IMR-90 (cell line): ENCODE results near the gene CUBN.

Experiments
- BHLHE40 ChIP-seq: fragments of 150-350 bp; IDR thresholded peaks from 2 replicates; pipeline ENCODE4 v1.6.1; 2016; ENCODE audit warnings: mild to moderate bottlenecking, low read depth, low read length
- CEBPB ChIP-seq: IDR thresholded peaks from 2 replicates; pipeline ENCODE4 v1.6.1; 2012; ENCODE audit warnings: low read depth, low read length, improper control_type of control experiment
- CHD1 ChIP-seq: IDR thresholded peaks from 2 replicates; pipeline ENCODE4 v1.6.1; 2012; ENCODE audit warnings: low read depth, low read length, improper control_type of control experiment
- CTCF ChIP-seq: conservative IDR thresholded peaks from 2 replicates; pipeline ENCODE4 v1.5.1; 2012; ENCODE audit warnings: mild to moderate bottlenecking, low read depth, low read length, improper control_type of control experiment
- ELK1 ChIP-seq: fragments of 150-350 bp; IDR thresholded peaks from 2 replicates; pipeline ENCODE4 v1.6.1; 2016; ENCODE audit warnings: low read depth, mild to moderate bottlenecking, low read length, moderate library complexity, borderline replicate concordance
- FOS ChIP-seq: fragments of 150-350 bp; IDR thresholded peaks from 2 replicates; pipeline ENCODE4 v1.6.1; 2016; ENCODE audit warnings: low read depth, low read length
- MAZ ChIP-seq: IDR thresholded peaks from 2 replicates; pipeline ENCODE4 v1.6.1; 2012; ENCODE audit warnings: low read depth, mild to moderate bottlenecking, low read length, improper control_type of control experiment, moderate library complexity, borderline replicate concordance
- POLR2A ChIP-seq: IDR thresholded peaks from 2 replicates; pipeline ENCODE4 v1.6.1; 2012; ENCODE audit warnings: mild to moderate bottlenecking, low read depth, low read length
- RAD21 ChIP-seq: IDR thresholded peaks from 2 replicates; pipeline ENCODE4 v1.6.1; 2012; ENCODE audit warnings: low read length, improper control_type of control experiment
- RCOR1 ChIP-seq: IDR thresholded peaks from 2 replicates; pipeline ENCODE4 v1.6.1; 2012; ENCODE audit warnings: mild to moderate bottlenecking, low read length, improper control_type of control experiment; ENCODE audit not compliant: insufficient replicate concordance
- RFX5 ChIP-seq: IDR thresholded peaks from 2 replicates; pipeline ENCODE4 v1.8.0; 2012; ENCODE audit warnings: low read depth, mild to moderate bottlenecking, low read length, moderate library complexity
- SMC3 ChIP-seq: fragments of 150-350 bp; IDR thresholded peaks from 2 replicates; pipeline ENCODE4 v1.6.1; 2016; ENCODE audit warnings: low read depth, mild to moderate bottlenecking, antibody characterized with exemption, low read length, moderate library complexity
- USF2 ChIP-seq: fragments of 150-350 bp; IDR thresholded peaks from 2 replicates; pipeline ENCODE4 v1.6.1; 2017; ENCODE audit warnings: mild to moderate bottlenecking, antibody characterized with exemption, low read length, low read depth

- TF ChIP-seq CTCF (no peak), POLR2A (no peak), BHLHE40 (no peak), CHD1 (no peak), ELK1 (no peak), MAZ (no peak), USF2 (no peak), CEBPB (no peak), SMC3 (no peak), RAD21 (no peak), RFX5 (no peak), RCOR1 (no peak), FOS (no peak)
Measured at GRCh38 chr10:16798571-16798970, 331.0 kb downstream of the CUBN start.
